Activated CD4-positive, alpha-beta T cell treated with anti-CD3 and anti-CD28 coated beads, Interleukin-2, Interleukin-4, amounts not matched to agents 100 ng/mL and 50 ng/mL, durations not matched to agents 16 hours and 8 hours (primary cell): ENCODE data around the gene ANKMY1.

Experiments
- DNase-seq: peaks from one replicate; pipeline ENCODE4 v3.0.0-alpha.2; 2020; ENCODE audit warnings: low spot score

The ANKMY1 gene

DNA sequence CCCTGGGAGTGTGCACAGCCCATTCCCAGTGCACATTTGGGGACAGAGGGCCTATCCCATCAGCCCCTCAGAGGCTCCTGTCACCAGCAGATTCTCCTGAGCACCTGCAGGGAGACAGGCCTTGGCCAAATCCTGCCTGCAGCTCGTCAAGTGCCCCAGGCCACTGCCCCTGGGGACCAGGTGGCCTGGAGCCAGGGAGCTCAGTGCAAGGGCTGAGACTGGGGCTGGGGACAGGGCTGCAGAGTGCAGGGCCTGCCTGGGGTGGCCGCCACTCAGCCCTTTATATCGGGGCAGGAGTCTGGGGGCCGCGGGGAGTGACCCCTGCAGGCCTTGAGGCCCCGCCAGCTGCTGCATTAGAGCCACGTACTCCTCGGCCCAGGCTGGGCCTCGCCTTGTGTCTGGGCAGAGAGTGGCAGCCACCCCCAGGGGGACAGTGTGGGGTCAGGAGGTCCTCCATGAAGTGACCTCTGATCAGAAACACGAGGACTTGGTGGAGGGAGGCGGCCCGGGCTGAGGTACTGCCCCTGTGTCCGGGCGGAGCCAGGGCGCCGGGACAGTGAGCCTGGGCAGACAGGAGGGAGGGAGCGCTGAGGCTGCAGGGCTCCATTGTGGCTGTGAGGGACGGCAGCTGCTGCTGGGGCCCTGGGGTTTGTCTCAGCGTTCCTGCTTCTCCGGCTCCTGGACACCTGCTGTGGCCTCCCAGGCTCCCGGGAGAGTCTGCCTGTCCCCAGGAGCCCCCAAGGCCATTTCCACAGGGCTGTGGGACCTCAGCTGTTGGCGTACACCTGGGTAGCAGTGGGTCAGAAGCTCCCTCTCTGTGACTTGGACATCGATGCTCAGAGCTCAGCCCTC, 98.2 kb downstream of the ANKMY1 start:
- no peak for DNase-seq

DNA sequence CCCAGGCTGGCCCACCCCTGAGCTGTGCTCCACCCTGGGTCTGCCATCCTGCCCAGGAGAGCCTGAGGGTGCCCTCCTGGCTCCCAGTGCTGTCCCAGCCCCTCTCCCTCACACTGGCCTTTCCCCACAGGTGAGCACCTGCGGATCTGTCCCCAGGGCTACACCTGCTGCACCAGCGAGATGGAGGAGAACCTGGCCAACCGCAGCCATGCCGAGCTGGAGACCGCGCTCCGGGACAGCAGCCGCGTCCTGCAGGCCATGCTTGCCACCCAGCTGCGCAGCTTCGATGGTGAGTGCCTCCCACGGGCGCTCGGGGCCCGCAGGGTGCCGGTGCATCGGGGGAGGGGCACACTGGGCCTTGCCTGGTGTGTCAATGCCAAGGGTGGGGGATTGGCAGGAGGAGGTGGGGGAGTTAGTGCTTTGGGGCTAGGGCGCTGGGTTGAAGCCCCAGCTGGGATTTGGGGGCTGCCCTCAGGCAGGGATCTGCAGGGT, 98.8 kb downstream of the ANKMY1 start:
- no peak for DNase-seq

DNA sequence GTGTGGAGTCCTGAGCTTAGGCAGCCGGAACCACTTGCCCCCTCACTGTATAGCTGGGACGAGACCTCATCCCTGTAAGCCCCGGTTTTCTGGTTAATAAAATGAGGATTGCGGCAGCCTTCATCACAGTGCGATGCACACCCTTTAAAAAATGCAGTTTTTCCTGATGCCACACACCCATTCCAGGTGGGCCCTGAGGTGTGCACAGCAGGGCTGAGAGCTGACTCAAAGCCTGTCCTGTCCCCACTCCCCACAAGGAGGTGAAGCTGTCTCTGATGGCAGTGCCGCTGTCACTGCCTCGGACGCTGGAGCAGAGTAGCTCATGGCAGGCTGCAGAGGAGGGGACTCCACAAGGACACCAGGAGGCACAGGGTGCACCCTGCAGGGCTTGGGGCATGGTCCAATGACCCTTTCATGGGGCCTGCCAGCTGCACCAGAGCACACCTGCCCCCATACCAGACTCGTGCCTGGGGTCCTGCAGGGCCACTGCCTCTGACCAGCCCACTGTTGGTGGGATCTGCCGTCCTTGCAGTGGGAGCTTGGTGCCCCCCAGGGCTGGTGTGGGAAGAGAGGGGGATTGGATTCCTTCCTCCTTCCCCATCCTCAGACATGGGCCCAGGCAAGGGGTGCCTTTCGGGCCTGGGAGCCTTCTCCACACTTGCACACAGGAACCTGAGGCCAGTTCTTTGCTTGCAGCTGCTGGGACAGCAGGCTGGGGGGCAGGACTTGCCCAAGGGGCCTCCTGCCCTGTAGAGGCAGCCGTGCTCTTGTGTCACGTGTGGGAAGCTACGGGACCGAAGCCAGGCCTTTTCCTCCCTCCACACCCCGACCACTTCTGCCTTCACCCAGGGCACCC, 99.5 kb downstream of the ANKMY1 start:
- no peak for DNase-seq

DNA sequence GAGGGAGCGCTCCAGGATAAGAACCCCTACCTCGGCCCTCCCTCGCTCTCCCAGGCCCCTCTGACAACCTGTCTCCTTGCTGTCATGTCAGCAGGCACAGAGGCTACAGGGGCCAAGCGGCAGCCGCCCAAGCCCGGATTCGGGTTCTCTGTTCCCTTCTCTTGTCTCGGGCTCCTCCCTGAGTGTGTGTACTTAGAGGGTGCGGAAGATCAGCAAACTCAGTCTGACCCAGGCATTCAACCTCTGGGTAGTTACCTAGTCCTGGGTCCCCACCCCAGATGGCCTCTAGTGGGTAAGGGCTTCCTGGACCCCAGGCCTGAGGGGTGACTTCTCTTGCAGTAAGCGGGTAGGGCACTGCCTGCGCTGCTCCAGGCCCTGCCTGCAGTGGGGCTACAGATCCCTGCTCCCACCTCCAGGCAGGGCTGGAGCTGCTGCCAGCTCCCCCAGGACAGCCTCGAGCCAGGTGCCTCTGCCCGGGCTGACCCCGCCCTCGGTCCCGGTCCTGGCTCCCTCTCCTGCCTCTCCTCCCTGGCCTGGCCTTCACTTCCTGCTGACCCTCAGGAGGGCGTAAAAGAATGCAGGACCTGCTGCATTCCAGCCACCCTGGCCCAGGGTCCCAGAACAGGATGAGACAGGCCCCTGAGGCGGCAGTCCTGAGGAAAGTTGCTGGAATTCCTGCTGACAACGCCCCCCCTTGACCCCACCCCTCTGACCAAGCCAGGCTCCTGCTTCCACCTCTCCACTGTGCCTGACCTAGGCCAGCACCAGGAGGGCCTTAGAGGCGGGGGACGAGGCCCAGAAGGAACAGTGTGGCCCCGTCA, 100.4 kb downstream of the ANKMY1 start:
- DNase-seq, result no peak

DNA sequence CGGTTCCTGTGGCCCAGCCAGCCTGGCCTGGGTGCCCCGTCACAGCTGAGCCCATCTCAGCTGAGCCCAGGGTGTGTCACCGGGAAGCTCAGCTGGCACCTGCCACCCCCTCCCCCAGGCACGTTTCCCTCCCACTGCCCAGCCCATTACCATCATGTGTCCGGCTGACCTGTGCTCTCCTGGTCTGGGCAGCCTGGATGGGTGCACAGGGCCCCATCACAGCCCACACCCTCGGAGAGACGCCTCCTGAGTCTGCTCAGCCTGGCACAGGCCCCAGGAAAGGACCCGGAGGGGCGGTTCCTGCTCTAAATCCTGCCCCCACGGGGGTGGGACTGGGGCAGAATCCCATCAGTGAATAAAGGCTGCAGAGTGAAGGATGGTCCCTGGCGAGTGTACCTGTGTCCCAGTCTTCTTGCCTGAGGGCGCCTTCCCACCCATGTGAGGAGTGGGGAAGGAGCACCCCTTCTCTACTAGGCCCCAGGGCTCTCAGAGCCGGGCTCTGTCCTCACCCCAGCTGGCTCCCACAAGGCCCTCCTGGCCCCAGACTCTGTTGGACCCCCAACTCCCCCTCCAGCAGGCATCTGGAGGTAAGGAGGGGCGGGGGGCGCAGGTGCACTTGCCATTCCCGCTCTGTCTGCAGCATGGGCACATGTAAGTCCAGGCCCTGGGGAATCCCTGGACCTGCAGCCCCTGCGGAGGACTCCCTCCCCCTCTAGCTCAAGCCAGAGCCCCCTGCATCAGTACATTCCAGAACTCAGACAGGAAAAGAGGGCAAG, 101.2 kb downstream of the ANKMY1 start:
- DNase-seq, result no peak

DNA sequence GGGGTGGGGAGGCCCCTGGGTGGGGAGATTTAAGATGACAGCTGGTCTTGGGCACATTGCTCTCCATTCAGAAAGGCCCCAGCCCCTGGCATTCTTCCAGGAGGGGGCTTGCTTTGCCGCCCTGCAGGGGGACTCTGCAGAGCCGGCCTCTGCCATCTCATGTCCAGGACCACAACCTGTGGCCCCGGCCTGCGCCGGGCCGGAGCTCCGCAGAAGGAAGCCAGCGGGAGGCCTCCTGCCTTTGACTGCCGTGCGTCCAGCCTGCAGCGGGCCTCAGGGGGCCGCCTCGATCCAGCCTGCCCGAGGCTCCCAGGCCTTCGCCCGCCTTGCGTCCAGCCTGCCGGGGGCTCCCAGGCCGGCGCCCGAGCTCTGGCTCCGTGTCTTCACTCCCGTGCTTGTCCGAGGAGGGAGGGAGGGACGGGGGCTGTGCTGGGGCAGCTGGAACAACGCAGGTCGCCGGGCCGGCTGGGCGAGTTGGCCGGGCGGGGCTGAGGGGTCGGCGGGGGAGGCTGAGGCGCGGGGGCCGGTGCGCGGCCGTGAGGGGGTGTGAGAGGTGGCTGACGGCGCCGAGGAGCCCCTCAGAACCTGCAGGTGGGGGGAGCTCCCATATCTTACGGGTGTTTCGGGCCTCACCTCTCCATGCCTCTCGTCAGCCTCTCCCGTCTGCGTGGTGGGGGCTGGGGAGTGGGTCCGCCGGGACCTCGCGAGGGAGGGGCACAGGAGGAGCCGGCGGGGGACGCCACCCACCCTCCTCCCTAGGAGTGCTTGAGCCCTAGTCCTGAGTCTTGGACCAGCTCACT, 101.9 kb downstream of the ANKMY1 start:
- no peak for DNase-seq

DNA sequence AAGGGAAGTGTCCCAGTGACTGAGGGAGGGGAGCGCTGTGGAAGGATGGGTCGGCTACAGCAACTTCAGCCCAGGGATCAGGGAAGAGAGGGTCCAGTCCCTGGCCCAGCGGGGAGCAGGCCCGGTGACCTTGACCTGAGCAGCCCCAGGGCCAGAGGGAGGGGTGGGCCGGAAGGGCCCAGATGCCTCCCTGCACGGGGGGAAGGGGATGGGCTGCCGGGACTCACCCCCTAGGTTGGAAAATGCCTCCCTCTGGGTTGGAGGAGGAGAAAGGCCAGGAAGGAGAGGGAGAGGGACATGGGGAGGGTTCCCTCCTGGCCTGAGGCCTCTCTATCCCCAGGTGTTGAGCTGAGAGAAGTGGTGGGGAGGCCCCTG, 102.5 kb downstream of the ANKMY1 start:
- DNase-seq, result no peak

DNA sequence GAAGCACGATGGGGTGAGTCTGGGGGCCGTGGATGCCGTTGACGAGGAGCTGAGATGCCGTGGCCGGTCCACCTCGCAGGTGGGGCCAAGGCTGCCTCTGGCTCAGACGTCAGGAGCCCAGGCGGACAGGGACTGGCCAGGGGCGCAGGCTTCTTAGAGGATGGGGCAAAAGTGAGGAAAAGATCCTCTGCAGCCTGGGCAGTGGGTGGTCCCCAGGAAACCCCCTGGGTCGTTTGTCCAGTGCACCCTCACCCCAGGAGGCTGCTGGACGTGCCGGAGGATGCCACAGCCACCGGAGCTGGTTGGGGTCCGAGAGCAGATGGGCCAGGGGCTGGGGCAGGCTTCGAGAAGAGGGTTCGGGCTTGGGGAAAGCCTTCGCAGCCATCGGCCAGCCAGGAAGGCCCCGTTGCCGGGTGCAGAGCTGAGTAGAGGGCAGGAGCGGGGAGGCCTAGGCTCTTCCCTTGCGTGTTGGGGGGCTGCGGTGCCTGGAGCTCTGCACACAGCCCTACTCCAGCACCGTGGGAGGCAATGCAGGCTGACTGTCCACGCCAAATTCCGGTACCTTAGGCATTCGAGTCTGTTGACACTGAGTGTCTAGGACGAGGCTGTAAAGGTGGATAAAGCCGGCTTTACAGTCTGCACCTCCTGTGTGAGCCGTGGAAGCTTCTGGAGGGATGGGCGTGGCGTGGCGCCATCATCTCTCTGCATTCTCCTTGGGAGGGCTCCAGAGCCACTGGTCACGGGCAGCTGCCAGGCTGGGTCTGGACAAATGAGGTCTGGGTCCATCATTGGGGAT, 103.5 kb downstream of the ANKMY1 start:
- DNase-seq, result no peak

DNA sequence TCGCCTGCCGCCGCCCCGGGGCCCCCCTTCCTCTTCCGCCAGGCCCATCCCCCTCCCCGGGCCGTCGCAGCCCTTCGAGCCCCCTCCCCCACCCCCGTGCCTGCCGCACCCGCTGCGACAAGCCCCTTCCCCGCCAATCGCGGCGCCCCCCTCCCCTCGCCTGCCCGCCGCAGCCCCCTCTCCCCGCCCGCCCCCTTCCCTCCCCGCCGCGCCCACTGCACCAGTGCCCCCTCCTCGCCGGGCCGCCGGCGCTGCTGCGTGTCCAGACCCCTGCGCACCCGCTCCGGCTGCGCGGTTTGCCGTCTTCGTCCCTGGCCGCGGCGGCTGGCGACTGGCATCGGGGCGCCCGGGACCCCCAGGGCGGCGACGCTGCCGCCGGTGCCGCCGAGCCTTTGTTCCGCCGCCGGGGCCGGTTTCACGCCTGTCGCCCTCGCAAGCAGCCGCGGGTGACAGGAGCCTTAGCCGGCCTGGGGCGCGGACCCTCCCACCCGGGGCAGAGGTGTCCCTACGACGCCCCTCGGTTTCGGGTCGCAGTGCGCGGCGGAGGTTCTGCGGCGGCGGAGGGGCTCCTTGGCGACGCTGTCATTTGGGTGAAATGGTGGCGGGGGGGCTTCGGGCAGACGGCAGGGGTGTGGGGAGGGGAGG, 104.2 kb downstream of the ANKMY1 start:
- no peak for DNase-seq

DNA sequence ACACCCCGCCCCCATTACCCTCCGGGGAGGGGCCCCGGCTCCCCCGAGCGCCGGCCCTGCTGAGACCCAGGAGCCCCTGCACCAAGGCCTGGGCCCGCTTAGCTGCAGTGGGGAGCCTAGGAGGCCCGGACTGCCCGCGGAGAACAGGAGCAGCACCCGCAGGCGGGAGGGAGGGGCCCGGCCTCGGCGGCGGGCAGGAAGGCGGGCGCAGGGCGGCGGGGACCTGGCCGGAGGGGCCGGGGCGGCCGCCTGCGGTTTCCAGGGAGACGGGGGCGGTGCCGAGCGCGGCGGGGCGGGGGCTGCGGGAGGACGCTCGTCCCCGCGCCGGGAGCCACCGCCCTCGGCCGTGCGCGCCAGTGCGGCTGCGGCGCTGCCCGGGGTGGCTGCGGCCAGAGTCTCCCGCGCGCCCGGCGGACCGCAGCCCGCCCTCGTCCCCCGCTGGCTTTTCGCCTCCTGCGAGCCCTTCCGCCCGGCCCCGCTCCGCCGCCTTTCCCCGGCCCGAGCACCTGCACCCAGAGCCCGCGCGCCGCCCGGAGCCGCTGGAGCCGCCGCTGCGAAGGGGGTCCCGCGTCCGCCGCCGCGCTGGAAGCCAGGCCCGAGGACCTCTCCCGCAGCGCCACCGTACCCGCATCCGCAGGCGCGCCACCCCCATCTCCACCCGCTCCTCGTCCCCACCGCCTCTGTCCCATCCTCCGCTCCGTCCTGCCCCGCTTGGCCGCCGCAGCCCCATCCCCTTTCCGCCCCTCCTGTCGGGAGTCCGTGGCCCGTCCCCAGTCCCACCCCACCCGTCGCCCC, 105.1 kb downstream of the ANKMY1 start:
- no peak for DNase-seq

DNA sequence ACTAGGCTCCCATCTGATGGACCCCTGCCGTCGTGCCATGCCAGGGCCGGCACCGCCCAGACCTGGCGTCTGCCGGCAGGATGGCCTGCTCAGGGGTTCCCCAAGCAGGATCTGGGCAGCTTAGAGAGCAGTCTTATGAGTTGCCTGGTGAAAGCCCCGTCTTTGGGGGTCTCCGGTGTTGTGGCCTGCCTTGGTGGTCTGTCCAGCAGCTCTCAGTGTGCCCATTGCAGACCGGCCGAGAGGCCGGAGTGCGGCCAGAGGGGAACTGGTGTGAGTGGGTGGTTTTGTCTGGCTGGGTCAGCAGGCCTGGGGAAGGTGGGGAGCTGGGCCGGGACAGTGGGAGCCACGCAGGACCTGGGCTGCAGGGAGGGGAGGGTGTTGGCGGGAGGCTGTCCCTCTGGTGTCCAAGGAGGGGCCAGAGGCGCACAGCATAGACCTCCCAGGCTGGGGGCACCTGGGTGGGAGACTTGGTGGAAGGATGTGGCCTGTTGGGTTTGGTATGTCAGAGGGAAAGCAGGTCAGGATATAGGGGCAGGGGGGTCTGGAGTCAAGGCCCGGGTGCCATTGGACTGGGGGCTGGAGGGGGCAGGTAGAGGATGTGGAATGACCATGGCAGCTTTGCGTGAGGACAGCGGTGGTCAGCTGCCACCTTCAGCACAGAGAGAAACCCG, 105.9 kb downstream of the ANKMY1 start:
- DNase-seq, result no peak

DNA sequence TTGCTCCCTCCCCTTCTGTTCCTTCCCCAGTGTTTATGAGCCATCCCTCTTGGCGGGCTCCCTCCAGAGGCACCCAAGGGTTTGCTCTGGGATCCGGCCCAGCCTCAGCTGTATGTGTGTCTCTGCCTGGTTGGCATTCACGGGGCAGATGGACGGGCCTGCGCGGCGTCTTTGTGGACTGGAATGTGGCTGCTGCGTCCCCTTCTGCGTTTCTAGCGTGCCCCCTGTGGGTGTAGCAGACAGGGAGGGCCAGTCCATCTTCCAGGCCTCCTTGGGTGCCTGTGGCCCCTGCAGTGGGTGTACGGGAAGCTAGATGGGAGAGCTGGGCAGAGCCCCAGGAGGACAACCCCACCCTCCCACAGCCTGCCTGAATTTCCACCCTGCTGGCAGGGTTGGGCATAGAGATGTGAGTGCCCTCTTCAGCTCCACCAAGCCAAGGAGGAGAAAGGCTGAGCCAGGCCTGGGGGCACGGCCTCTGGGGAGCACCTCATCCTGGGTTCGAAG, 106.6 kb downstream of the ANKMY1 start:
- DNase-seq, result no peak

DNA sequence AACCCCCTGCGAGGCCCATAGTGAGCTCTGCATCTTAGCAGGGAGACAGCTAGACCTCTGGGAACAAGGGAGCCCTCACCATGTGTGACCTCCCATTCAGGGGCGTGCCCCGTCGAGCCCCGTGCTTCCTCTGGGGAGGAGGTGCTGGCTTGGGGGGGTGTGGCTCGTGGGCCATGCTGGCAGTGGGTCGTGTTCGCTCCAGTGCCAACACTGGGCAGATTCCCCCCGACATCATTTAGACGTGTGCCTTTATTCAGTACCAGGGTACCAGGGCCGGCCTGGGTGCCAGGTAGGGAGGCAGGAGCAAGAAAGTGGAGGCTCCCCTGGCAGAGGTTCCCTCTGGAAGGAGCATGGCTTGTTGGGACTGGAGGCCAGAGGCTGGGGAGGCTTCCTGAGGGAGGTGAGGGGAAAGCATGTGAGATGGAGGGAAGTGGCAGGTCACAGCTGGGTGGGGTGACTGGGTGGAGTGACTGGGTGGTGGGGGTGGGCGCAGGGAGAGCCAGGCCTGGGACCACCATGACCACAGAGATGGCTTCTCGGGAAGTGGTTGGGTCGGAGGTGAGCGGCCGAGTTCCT, 107.2 kb downstream of the ANKMY1 start:
- no peak for DNase-seq

DNA sequence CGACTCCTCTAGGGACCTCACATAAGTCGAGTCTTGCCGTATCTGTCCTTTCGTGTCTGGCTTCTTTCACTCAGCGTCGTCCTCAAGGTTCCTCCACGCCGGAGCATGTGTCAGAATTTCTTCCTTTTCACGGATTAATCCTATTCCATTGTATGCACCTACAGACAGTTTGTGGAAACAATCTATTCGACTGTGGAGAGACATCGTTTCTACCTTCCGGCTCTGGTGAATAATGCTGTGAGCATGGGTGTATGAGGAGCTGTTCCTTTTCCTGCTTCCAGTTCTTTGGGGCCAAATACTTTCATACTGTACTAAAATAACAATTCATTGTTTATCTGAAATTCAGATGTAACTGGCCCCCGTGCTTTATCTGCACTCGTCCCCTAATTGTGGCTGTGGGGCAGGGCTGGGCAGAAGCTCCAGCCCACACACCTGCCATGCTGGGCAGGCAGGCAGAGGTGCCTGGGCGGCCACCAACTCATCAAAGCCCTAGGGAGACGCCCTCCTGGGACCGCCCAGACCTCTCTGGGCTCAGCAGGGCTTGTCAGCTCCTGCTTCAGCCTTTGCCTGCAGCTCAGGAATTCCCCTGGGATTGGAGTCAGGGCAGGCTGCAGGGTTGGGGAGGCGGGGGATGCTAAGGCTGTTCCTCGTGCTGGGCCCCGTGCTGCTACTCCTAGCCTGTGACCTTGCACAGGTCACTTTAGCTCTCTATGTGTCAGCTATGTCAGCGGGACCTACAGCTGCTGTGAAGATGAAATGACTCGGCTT, 107.8 kb downstream of the ANKMY1 start:
- no peak for DNase-seq

DNA sequence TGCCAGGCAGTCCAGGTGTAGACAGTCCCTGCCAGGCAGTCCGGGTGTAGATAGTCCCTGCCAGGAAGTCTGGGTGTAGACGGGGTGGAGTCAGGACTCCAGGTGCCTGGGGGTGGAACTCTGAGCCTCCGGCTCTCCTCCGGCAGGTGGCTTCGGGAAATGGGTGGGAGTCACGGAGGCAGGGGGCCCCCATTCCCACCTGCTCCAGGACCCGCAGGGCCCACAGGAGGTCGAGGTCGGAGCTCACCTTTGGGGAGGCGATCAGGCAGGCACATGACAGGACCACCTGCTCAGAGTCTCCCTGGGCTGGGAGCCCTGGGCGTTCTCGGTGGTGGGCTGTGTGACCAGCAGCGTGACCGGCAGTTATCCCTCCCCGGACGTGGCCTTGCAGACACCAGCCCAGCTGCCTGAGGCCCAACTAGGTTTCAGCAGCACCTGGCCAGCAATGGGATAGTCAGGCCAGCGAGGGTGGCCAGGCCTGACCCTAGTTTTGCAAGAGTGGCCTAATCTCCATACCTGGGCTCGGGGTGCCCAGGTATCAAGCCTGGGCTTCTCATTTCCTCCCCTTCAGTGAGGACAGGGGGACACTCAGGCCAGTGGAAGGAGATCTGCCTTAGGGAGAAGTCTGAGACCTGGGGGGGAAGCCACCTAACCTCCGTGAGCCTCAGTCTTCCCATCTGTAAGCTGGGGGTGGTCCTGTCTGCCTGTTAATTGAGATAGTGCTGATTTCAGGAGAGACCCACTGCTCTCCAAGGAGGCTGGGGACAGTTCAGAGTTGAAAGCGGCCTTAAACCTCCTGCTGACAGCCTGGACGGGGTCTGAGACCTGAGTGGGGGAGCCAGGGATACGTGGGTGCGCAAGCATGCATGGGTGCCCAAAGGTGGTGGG, 109.2 kb downstream of the ANKMY1 start:
- no peak for DNase-seq
